H1 (cell line): ENCODE measurements around the gene FGF5. TPM values are rescaled to one million over a fixed set of nuclear protein-coding genes. Genes with fewer than 3 reads are reported as not detected.

Source experiments
- ASH2L ChIP-seq: fragments of 200-600, 300-600 bp; sonication (generic); IDR thresholded peaks from one replicate; pipeline ENCODE4 v1.7.1; 2017; ENCODE audit warnings: low read length
- BACH1 ChIP-seq: IDR thresholded peaks from 2 replicates; pipeline ENCODE4 v1.6.1; 2012; ENCODE audit warnings: low read length, improper control_type of control experiment
- BRCA1 ChIP-seq: IDR thresholded peaks from 2 replicates; pipeline ENCODE4 v1.6.1; 2012; ENCODE audit warnings: low read depth, low read length, improper control_type of control experiment
- EP300 ChIP-seq, 2 experiments: IDR thresholded peaks; 1 replicate in 1 of 2; 2 replicates in 1 of 2; pipeline ENCODE4 v1.6.1; 2011 to 2012; ENCODE audit warnings: low read depth in 2 of 2, low read length in 2 of 2, mild to moderate bottlenecking in 2 of 2, borderline replicate concordance in 1 of 2, inconsistent platforms in 1 of 2, moderate library complexity in 1 of 2
- EZH2 ChIP-seq: fragments of 200-600 bp; sonication (generic); IDR thresholded peaks from 2 replicates; pipeline ENCODE4 v1.7.1; 2012; ENCODE audit warnings: low read depth, mild to moderate bottlenecking, moderate library complexity, low read length, inconsistent platforms; ENCODE audit not compliant: severe bottlenecking
- HDAC2 ChIP-seq, 2 experiments: fragments of 300-600 bp in 1 of 2; sonication (generic) in 1 of 2; IDR thresholded peaks; 2 replicates each; pipeline ENCODE4 v1.6.1; 2011 to 2012; ENCODE audit warnings: low read depth in 2 of 2, low read length in 2 of 2, mild to moderate bottlenecking in 2 of 2, moderate library complexity in 2 of 2, borderline replicate concordance in 1 of 2, inconsistent platforms in 1 of 2
- HDAC6 ChIP-seq: IDR thresholded peaks from one replicate; pipeline ENCODE4 v1.7.1; 2012; ENCODE audit warnings: low read depth, mild to moderate bottlenecking, inconsistent platforms, low read length, moderate library complexity
- JUND ChIP-seq: IDR thresholded peaks from 2 replicates; pipeline ENCODE4 v1.6.1; 2011; ENCODE audit warnings: mild to moderate bottlenecking, improper control_type of control experiment, low read length
- SAP30 ChIP-seq: fragments of 300-600 bp; sonication (generic); IDR thresholded peaks from 2 replicates; pipeline ENCODE4 v1.7.1; 2012; ENCODE audit warnings: low read length, moderate library complexity, mild to moderate bottlenecking, inconsistent platforms; ENCODE audit not compliant: insufficient read depth, insufficient replicate concordance
- SIRT6 ChIP-seq: IDR thresholded peaks from one replicate; pipeline ENCODE4 v1.7.1; 2012; ENCODE audit warnings: low read length, inconsistent platforms
- SIX5 ChIP-seq: IDR thresholded peaks from 2 replicates; pipeline ENCODE4 v1.6.1; 2011; ENCODE audit warnings: mild to moderate bottlenecking, low read depth, low read length
- SP1 ChIP-seq: IDR thresholded peaks from 2 replicates; pipeline ENCODE4 v1.6.1; 2011; ENCODE audit warnings: low read depth, low read length
- SP2 ChIP-seq: IDR thresholded peaks from 2 replicates; pipeline ENCODE4 v1.6.1; 2012; ENCODE audit warnings: mild to moderate bottlenecking, low read length, inconsistent platforms
- SUZ12 ChIP-seq: fragments of 200-600 bp; sonication (generic); IDR thresholded peaks from 2 replicates; pipeline ENCODE4 v1.6.1; 2012; ENCODE audit warnings: mild to moderate bottlenecking, inconsistent platforms, low read length, moderate library complexity, mixed read lengths
- TAF1 ChIP-seq: IDR thresholded peaks from 2 replicates; pipeline ENCODE4 v1.6.1; 2011; ENCODE audit warnings: mild to moderate bottlenecking, low read depth, low read length
- TBP ChIP-seq: IDR thresholded peaks from 2 replicates; pipeline ENCODE4 v1.6.1; 2011; ENCODE audit warnings: low read depth, low read length, improper control_type of control experiment
- polyA plus RNA-seq, 7 experiments: library from polyadenylated mRNA; depleted of rRNA in 3 of 7; stranded (reverse) in 5 of 7; unstranded in 2 of 7; fragments of >200 nt in 5 of 7; fragments of 200-250 nt in 2 of 7; gene quantifications; 1 replicate in 5 of 7; 2 replicates in 1 of 7; 4 replicates in 1 of 7; pipeline versions ENCODE4 v1.2.1 to v1.2.3, GENCODE V29; 2011 to 2013; ENCODE audit warnings: missing spikeins in 2 of 7, mixed read lengths in 2 of 7
- total RNA-seq: library from RNA; stranded (reverse); fragmentation: NEBNext Ultra II Directional; extraction: Animal tissue kit (Norgen Biotek cat#: 25700); gene quantifications from 2 replicates; pipeline ENCODE4 v1.2.1, GENCODE V29; 2021
- TF ChIP-seq, protein P1 (sequence below), 3 experiments: IDR thresholded peaks; 1 replicate in 2 of 3; 2 replicates in 1 of 3; pipeline versions ENCODE4 v1.5.1 to v1.6.1; 2011; ENCODE audit warnings: low read length in 3 of 3, mild to moderate bottlenecking in 3 of 3, inconsistent platforms in 2 of 3, low read depth in 1 of 3, moderate library complexity in 1 of 3; ENCODE audit not compliant: insufficient read depth in 1 of 3; ENCODE audit errors: control extremely low read depth in 1 of 3
- TF ChIP-seq, protein P2 (sequence below): IDR thresholded peaks from 2 replicates; pipeline ENCODE4 v1.6.1; 2011; ENCODE audit warnings: low read depth, mild to moderate bottlenecking, low read length; ENCODE audit not compliant: insufficient read depth
- TF ChIP-seq, protein P3 (sequence below): IDR thresholded peaks from 2 replicates; pipeline ENCODE4 v1.6.1; 2012; ENCODE audit warnings: low read length, inconsistent platforms

Gene FGF5
- total and polyA plus RNA-seq, 2 of the 8 experiments (the other 6 are each of a cell fraction or from before 2014, with no cell fraction given), result not detected

DNA sequence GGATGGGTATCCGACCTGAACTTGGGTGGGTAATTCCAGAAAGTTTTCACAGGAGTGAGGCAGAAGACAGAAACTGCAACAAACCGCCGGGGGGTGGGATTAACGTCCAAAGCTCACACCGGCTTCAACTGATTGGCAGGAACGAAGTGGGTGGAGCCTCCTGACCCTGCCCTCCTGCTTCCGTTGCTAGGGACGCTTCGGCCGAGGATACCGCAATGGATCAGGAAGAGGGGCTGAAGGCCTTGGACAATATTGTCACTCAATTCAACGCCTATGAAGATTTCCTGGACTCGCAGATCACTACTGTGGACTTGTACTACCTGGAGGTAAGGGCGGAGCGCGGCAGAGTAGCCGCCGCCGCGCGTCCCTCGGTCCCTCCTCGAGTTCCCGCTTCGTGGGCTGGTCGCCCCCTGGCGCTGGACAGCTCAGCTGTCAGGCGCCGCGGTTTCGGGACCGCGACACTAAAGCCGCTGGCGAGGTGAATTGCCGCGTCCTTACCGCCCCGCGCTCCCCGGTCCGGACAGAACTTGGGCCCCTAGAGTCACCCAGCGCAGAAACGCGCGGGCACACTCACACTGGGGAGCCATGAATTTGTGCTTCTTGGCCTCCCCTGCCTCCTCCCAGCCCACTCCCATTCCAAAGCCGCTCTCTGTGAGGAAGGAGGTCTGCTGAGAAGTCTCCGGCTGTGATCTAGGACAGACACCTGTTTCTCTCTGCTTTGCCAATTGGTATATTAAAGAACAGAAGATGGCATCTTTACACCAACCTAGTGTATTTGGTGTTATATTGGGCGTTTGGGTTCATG lies 69.3 kb downstream of the FGF5 start, which contains the start of gene CFAP299 (continued):
- TF ChIP-seq, protein P1, sequence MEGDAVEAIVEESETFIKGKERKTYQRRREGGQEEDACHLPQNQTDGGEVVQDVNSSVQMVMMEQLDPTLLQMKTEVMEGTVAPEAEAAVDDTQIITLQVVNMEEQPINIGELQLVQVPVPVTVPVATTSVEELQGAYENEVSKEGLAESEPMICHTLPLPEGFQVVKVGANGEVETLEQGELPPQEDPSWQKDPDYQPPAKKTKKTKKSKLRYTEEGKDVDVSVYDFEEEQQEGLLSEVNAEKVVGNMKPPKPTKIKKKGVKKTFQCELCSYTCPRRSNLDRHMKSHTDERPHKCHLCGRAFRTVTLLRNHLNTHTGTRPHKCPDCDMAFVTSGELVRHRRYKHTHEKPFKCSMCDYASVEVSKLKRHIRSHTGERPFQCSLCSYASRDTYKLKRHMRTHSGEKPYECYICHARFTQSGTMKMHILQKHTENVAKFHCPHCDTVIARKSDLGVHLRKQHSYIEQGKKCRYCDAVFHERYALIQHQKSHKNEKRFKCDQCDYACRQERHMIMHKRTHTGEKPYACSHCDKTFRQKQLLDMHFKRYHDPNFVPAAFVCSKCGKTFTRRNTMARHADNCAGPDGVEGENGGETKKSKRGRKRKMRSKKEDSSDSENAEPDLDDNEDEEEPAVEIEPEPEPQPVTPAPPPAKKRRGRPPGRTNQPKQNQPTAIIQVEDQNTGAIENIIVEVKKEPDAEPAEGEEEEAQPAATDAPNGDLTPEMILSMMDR (IDR thresholded peaks at IDR 0.05; ENCODE audit: control extremely low read depth in 1 of 3, insufficient read depth in 1 of 3, low read depth in 1 of 3, low read length in 3 of 3), result peak; percentile 44 to 57 (median 48)
- TF ChIP-seq ASH2L (peak; percentile 62), JUND (no peak), HDAC2 (IDR thresholded peaks at IDR 0.05; ENCODE audit: borderline replicate concordance in 1 of 2, low read depth in 2 of 2, low read length in 2 of 2) (peak; percentile 75 to 99; a peak in 3 of 4 replicates), HDAC6 (no peak), TBP (no peak), SAP30 (peak; percentile 95), EZH2 (peak; percentile 37), TAF1 (no peak), SP2 (no peak), BRCA1 (no peak), BACH1 (peak; percentile 29; the same call in 1 of the 2 replicates), EP300 (IDR thresholded peaks at IDR 0.05; ENCODE audit: borderline replicate concordance in 1 of 2, low read depth in 2 of 2, low read length in 2 of 2) (no peak), SUZ12 (peak; percentile 66; the same call in 1 of the 2 replicates), SIX5 (no peak), SP1 (0 out of 2 replicates have a peak, but pooled peaks have one; percentile 8), SIRT6 (no peak)
- TF ChIP-seq, protein P2, sequence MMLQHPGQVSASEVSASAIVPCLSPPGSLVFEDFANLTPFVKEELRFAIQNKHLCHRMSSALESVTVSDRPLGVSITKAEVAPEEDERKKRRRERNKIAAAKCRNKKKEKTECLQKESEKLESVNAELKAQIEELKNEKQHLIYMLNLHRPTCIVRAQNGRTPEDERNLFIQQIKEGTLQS, result no peak
- TF ChIP-seq, protein P3, sequence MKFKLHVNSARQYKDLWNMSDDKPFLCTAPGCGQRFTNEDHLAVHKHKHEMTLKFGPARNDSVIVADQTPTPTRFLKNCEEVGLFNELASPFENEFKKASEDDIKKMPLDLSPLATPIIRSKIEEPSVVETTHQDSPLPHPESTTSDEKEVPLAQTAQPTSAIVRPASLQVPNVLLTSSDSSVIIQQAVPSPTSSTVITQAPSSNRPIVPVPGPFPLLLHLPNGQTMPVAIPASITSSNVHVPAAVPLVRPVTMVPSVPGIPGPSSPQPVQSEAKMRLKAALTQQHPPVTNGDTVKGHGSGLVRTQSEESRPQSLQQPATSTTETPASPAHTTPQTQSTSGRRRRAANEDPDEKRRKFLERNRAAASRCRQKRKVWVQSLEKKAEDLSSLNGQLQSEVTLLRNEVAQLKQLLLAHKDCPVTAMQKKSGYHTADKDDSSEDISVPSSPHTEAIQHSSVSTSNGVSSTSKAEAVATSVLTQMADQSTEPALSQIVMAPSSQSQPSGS, result no peak
